Stomach (tissue), 9 donors: ENCODE measurements around the gene EGFL6. TPM values are rescaled to one million over a fixed set of nuclear protein-coding genes. Genes with fewer than 3 reads are reported as not detected.
A peak's percentile ranks its signal among the peaks of the same experiment; 100 is the strongest.

Experiments used
- DNase-seq, 2 donors: peaks; one replicate each; pipeline versions ENCODE4 v3.0.0 to v3.0.0-alpha.2; 2013 to 2019
- H3K27ac ChIP-seq, 5 donors: fragments of 200-600 bp in 4 of 5; sonication (generic) in 4 of 5; one replicate each; pipeline ENCODE4 v1.5.1; 2013 to 2019; ENCODE audit warnings: mild to moderate bottlenecking in 1 of 5, moderate library complexity in 1 of 5
- H3K27me3 ChIP-seq, 3 donors: fragments of 200-600 bp; sonication (generic); one replicate each; pipeline ENCODE4 v1.5.1; 2017 to 2019; ENCODE audit warnings: mixed run types in 1 of 3
- H3K36me3 ChIP-seq, 4 donors: fragments of 200-600 bp; sonication (generic); 1 replicate in 3 of 4; 2 replicates in 1 of 4; pipeline ENCODE4 v1.5.1; 2016 to 2019
- H3K4me1 ChIP-seq, 4 donors: fragments of 200-600 bp; sonication (generic); one replicate each; pipeline ENCODE4 v1.5.1; 2016 to 2019
- H3K4me3 ChIP-seq, 4 donors: fragments of 200-600 bp; sonication (generic) in 3 of 4; one replicate each; pipeline ENCODE4 v1.5.1; 2016 to 2019; ENCODE audit warnings: mild to moderate bottlenecking in 1 of 4
- H3K9me3 ChIP-seq, 4 donors: fragments of 200-600 bp; sonication (generic); one replicate each; pipeline ENCODE4 v1.5.1; 2016 to 2019
- CTCF ChIP-seq, 7 experiments: fragments of 450-650 bp in 4 of 7; fragments of 200-600 bp in 3 of 7; sonication (generic) in 3 of 7; IDR thresholded peaks; one replicate each; pipeline ENCODE4 v1.5.1; 2016 to 2019; ENCODE audit warnings: antibody characterized with exemption in 7 of 7, control low read depth in 2 of 7, mild to moderate bottlenecking in 1 of 7
- EP300 ChIP-seq: sonication (generic); formaldehyde crosslinking; IDR thresholded peaks from one replicate; pipeline ENCODE4 v1.6.1; 2017; ENCODE audit warnings: antibody characterized with exemption
- POLR2A ChIP-seq, 4 donors: fragments of 450-650 bp; IDR thresholded peaks; one replicate each; pipeline ENCODE4 v1.6.1; 2016; ENCODE audit warnings: antibody characterized with exemption in 4 of 4, control low read depth in 2 of 4, mild to moderate bottlenecking in 1 of 4, moderate library complexity in 1 of 4
- POLR2AphosphoS5 ChIP-seq, 3 donors: sonication (generic); formaldehyde crosslinking; IDR thresholded peaks; one replicate each; pipeline ENCODE4 v1.6.1; 2016; ENCODE audit warnings: antibody characterized with exemption in 3 of 3
- WGBS, 5 donors: extraction: QIAGEN DNeasy Blood & Tissue Kit in 3 of 5; methylation state at CpG; one replicate each; pipeline versions ENCODE4 v1.1.5 to v1.1.7; 2013 to 2018; 5-methylcytosine and 5-hydroxymethylcytosine counted together
- intact Hi-C: fragments of 100-400 bp; cut with DNase I; formaldehyde crosslinking; loops from one replicate; pipeline ENCODE4 v1.15.1; 2023; ENCODE audit warnings: low total_unique reads
- polyA plus RNA-seq, 3 donors: library from polyadenylated mRNA; stranded (reverse); fragments of 200-250 nt; gene quantifications; one replicate each; pipeline ENCODE4 v1.2.3, GENCODE V29; 2013
- total RNA-seq, 5 donors: library from RNA; depleted of rRNA; stranded (reverse); fragments of >200 nt; gene quantifications; one replicate each; pipeline versions ENCODE4 v1.1.0 to v1.2.3, GENCODE V29; 2014 to 2016
- donor health status: healthy with polysubstance abuse.
- donor health status: Bipolar disorder and iron deficiency.
- donor health status: healthy.

The EGFL6 gene
- total and polyA plus RNA-seq, 8 donors, result 0.92 to 6.4 (median 2.6) TPM; not detected in 4

GRCh38 chrX:13571136-13571535 lies 1.7 kb downstream of the EGFL6 start:
- Histone ChIP-seq H3K9me3 (peaks cover 0 to 8% (median 0%) of the 10 kb centered on the region in 4 donors), H3K36me3 (no peaks in the 10 kb centered on the region), H3K27ac (no peak overlapping the region), H3K4me3 (no peak overlapping the region), H3K27me3 (peaks cover 6 to 30% (median 27%) of the 10 kb centered on the region in 3 donors), H3K4me1 (peaks cover 0 to 10% (median 9%) of the 10 kb centered on the region in 4 donors)
- no peak for DNase-seq
- no peak for TF ChIP-seq POLR2AphosphoS5 (IDR thresholded peaks at IDR 0.05)
- TF ChIP-seq EP300, result no peak
- TF ChIP-seq CTCF (IDR thresholded peaks at IDR 0.05), result no peak
- TF ChIP-seq POLR2A (IDR thresholded peaks at IDR 0.05), result no peak
- intact Hi-C loops, result no loop called here
- WGBS, 5 donors, result 48 to 71% (median 55%) methylated on average over 4 to 5 of the region's 5 CpGs

GRCh38 chrX:13574600-13574999 lies 5.2 kb downstream of the EGFL6 start:
- Histone ChIP-seq H3K27ac (no peak overlapping the region), H3K36me3 (no peaks in the 10 kb centered on the region), H3K4me3 (no peak overlapping the region), H3K27me3 (peaks cover 2 to 15% (median 13%) of the 10 kb centered on the region in 3 donors), H3K4me1 (peaks cover 0 to 7% (median 5%) of the 10 kb centered on the region in 4 donors), H3K9me3 (peaks cover 0 to 8% (median 0%) of the 10 kb centered on the region in 4 donors)
- DNase-seq, result no peak
- intact Hi-C loops, result no loop called here
- no peak for TF ChIP-seq POLR2AphosphoS5 (IDR thresholded peaks at IDR 0.05)
- no peak for TF ChIP-seq POLR2A (IDR thresholded peaks at IDR 0.05)
- TF ChIP-seq CTCF (IDR thresholded peaks at IDR 0.05), result no peak
- TF ChIP-seq EP300, result no peak
- WGBS, 5 donors, result 57 to 88% (median 72%) methylated on average over 1 of the region's 1 CpG

- DNase-seq, result no peak
- H3K9me3 ChIP-seq, result peaks cover 0 to 8% (median 2%) of the 10 kb centered on the region in 4 donors
- H3K27ac ChIP-seq, result no peak overlapping the region
- H3K4me1 ChIP-seq, result no peaks in the 10 kb centered on the region
- TF ChIP-seq CTCF (IDR thresholded peaks at IDR 0.05) (no peak), POLR2A (IDR thresholded peaks at IDR 0.05) (no peak), POLR2AphosphoS5 (IDR thresholded peaks at IDR 0.05) (no peak), EP300 (no peak)
- H3K36me3 ChIP-seq, result no peaks in the 10 kb centered on the region
- 87 to 100% (median 94%) methylated on average over 4 of the region's 4 CpGs for WGBS, 5 donors
- intact Hi-C loops, result no loop called here
- no peak overlapping the region for H3K4me3 ChIP-seq
- H3K27me3 ChIP-seq, result no peaks in the 10 kb centered on the region
Observed at GRCh38 chrX:13579661-13580060, 10.3 kb downstream of the EGFL6 start.

GRCh38 chrX:13581554-13581953 lies 12.2 kb downstream of the EGFL6 start:
- Histone ChIP-seq H3K9me3 (peaks cover 0 to 9% (median 0%) of the 10 kb centered on the region in 4 donors), H3K4me1 (no peaks in the 10 kb centered on the region), H3K27ac (no peak overlapping the region), H3K36me3 (no peaks in the 10 kb centered on the region), H3K4me3 (no peak overlapping the region), H3K27me3 (no peaks in the 10 kb centered on the region)
- WGBS, 5 donors, result 61 to 79% (median 67%) methylated on average over 4 of the region's 4 CpGs
- intact Hi-C loops, result no loop called here
- TF ChIP-seq CTCF (IDR thresholded peaks at IDR 0.05) (no peak), POLR2AphosphoS5 (IDR thresholded peaks at IDR 0.05) (no peak), EP300 (no peak), POLR2A (IDR thresholded peaks at IDR 0.05) (no peak)
- peak in 1 of 2 donors; percentile 26 for DNase-seq
